Endothelial cell (in vitro differentiated cells): ENCODE measurements around the gene HIF1A. TPM values are rescaled to one million over a fixed set of nuclear protein-coding genes. Genes with fewer than 3 reads are reported as not detected.
"Not testable (repeated sequence)": the region's sequence is repeated elsewhere in the genome, so short reads cannot be mapped to it uniquely, and the experiment has no call there.

Source experiments
- DNase-seq: peaks from one replicate; pipeline ENCODE4 v3.0.0; 2021; ENCODE audit warnings: low spot score
- H3K27ac Mint-ChIP-seq: one replicate; pipeline ENCODE4 v1.8.0; 2021; ENCODE audit warnings: mixed read lengths, inconsistent platforms; ENCODE audit not compliant: unreplicated experiment
- H3K27me3 Mint-ChIP-seq: one replicate; pipeline ENCODE4 v1.8.0; 2021; ENCODE audit warnings: mild to moderate bottlenecking, moderate library complexity, mixed read lengths, inconsistent platforms; ENCODE audit not compliant: unreplicated experiment
- H3K36me3 Mint-ChIP-seq: one replicate; pipeline ENCODE4 v1.8.0; 2021; ENCODE audit warnings: mild to moderate bottlenecking, low read depth, mixed read lengths, inconsistent platforms; ENCODE audit not compliant: unreplicated experiment
- H3K4me1 Mint-ChIP-seq: one replicate; pipeline ENCODE4 v1.8.0; 2021; ENCODE audit warnings: mild to moderate bottlenecking, mixed read lengths, inconsistent platforms; ENCODE audit not compliant: unreplicated experiment
- H3K4me3 Mint-ChIP-seq: one replicate; pipeline ENCODE4 v1.8.0; 2021; ENCODE audit warnings: mild to moderate bottlenecking, mixed read lengths, inconsistent platforms; ENCODE audit not compliant: unreplicated experiment
- H3K9me3 Mint-ChIP-seq: one replicate; pipeline ENCODE4 v1.8.0; 2021; ENCODE audit warnings: mixed read lengths, inconsistent platforms; ENCODE audit not compliant: unreplicated experiment
- CTCF ChIP-seq: fragments of 200-600 bp; sonication (generic); IDR thresholded peaks from one replicate; pipeline ENCODE4 v1.5.0; 2021; ENCODE audit warnings: antibody characterized with exemption; ENCODE audit not compliant: unreplicated experiment
- total RNA-seq: library from RNA; stranded (reverse); fragmentation: NEBNext Ultra II Directional; extraction: Animal tissue kit (Norgen Biotek cat#: 25700); gene quantifications from one replicate; pipeline ENCODE4 v1.2.1, GENCODE V29; 2021; ENCODE audit not compliant: unreplicated experiment

HIF1A gene
- total RNA-seq, 1 donor from 2014 or later = 203 TPM

GRCh38 chr14:61655777-61656176, 39.5 kb upstream of the HIF1A start:
- Mint-ChIP-seq H3K4me3 (no peak overlapping the region), H3K27ac (no peak overlapping the region), H3K27me3 (peaks cover 2% of the 10 kb centered on the region), H3K4me1 (peaks cover 38% of the 10 kb centered on the region), H3K9me3 (no peaks in the 10 kb centered on the region), H3K36me3 (no peaks in the 10 kb centered on the region)
- TF ChIP-seq CTCF = no peak
- no peak for DNase-seq

GRCh38 chr14:61656341-61656740, 39.0 kb upstream of the HIF1A start:
- Mint-ChIP-seq H3K9me3 (no peaks in the 10 kb centered on the region), H3K4me1 (peaks cover 39% of the 10 kb centered on the region), H3K36me3 (no peaks in the 10 kb centered on the region)

GRCh38 chr14:61658111-61658510, 37.2 kb upstream of the HIF1A start:
- H3K4me1 Mint-ChIP-seq = peaks cover 30% of the 10 kb centered on the region
- not testable (repeated sequence) for H3K27ac Mint-ChIP-seq, H3K27me3 Mint-ChIP-seq, DNase-seq, H3K4me3 Mint-ChIP-seq, H3K9me3 Mint-ChIP-seq, H3K36me3 Mint-ChIP-seq

More at GRCh38 chr14:61656341-61656740, 39.0 kb upstream of the HIF1A start:
- Mint-ChIP-seq H3K27ac (no peak overlapping the region), H3K27me3 (peaks cover 2% of the 10 kb centered on the region), H3K4me3 (no peak overlapping the region)
- no peak for TF ChIP-seq CTCF
- DNase-seq = no peak

- no peak for DNase-seq
- H3K9me3 Mint-ChIP-seq = no peaks in the 10 kb centered on the region
- H3K27ac Mint-ChIP-seq = no peak overlapping the region
- H3K4me1 Mint-ChIP-seq = peaks cover 23% of the 10 kb centered on the region
- no peaks in the 10 kb centered on the region for H3K36me3 Mint-ChIP-seq
- H3K27me3 Mint-ChIP-seq = peaks cover 2% of the 10 kb centered on the region
- TF ChIP-seq CTCF = no peak
- no peak overlapping the region for H3K4me3 Mint-ChIP-seq
Observed at GRCh38 chr14:61659582-61659981, 35.7 kb upstream of the HIF1A start.

- no peaks in the 10 kb centered on the region for H3K9me3 Mint-ChIP-seq
- H3K27ac Mint-ChIP-seq = no peak overlapping the region
- no peak overlapping the region for H3K4me3 Mint-ChIP-seq
- H3K36me3 Mint-ChIP-seq = no peaks in the 10 kb centered on the region
- peaks cover 1% of the 10 kb centered on the region for H3K27me3 Mint-ChIP-seq
- no peak for DNase-seq
- peaks cover 12% of the 10 kb centered on the region for H3K4me1 Mint-ChIP-seq
- no peak for TF ChIP-seq CTCF
Observed at GRCh38 chr14:61661471-61662400, 33.6 kb upstream of the HIF1A start.
